ENCODE results near the gene PRELID2.

DNA sequence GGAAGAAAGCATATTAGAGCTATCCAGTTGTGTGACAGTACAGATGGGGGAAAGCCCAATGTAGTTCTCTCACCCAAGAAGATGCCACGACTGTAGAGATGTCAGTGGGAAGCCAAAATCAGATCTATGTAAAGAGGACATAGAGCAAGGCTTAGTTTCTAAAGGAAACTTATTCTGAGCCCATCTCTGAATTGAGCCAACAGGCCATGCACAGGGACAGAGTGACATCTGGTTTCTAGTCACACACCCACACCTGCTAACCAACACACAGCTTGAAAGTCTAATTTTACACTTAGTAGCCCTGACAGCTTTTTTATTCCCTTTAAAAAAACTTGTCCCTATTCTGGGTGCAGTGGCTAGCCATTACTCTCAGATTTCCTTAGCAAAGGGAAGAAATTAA, 22.3 kb downstream of the PRELID2 start:
- TF ChIP-seq, protein P1, sequence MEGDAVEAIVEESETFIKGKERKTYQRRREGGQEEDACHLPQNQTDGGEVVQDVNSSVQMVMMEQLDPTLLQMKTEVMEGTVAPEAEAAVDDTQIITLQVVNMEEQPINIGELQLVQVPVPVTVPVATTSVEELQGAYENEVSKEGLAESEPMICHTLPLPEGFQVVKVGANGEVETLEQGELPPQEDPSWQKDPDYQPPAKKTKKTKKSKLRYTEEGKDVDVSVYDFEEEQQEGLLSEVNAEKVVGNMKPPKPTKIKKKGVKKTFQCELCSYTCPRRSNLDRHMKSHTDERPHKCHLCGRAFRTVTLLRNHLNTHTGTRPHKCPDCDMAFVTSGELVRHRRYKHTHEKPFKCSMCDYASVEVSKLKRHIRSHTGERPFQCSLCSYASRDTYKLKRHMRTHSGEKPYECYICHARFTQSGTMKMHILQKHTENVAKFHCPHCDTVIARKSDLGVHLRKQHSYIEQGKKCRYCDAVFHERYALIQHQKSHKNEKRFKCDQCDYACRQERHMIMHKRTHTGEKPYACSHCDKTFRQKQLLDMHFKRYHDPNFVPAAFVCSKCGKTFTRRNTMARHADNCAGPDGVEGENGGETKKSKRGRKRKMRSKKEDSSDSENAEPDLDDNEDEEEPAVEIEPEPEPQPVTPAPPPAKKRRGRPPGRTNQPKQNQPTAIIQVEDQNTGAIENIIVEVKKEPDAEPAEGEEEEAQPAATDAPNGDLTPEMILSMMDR (IDR thresholded peaks at IDR 0.05), result no peak
- TF ChIP-seq REST (IDR thresholded peaks at IDR 0.05) (no peak), EP300 (IDR thresholded peaks at IDR 0.05) (no peak), POLR2A (IDR thresholded peaks at IDR 0.05; ENCODE audit: low read length) (no peak), HEYL (CRISPR knock-in tag; IDR thresholded peaks at IDR 0.05) (no peak), HMGXB4 (CRISPR knock-in tag; IDR thresholded peaks at IDR 0.05; ENCODE audit: borderline replicate concordance) (no peak)

Measured in A549 (cell line).